Esophagus (tissue), 2 donors: ENCODE results near the gene SERGEF. TPM values are rescaled to one million over a fixed set of nuclear protein-coding genes. Genes with fewer than 3 reads are reported as not detected.
A peak's percentile ranks its signal among the peaks of the same experiment; 100 is the strongest.
"Not testable (repeated sequence)": the region's sequence is repeated elsewhere in the genome, so short reads cannot be mapped to it uniquely, and the experiment has no call there.

Experiments
- H3K27ac ChIP-seq, 2 donors: one replicate each; pipeline ENCODE4 v1.5.1; 2013; ENCODE audit warnings: low read depth in 2 of 2, mild to moderate bottlenecking in 2 of 2, inconsistent platforms in 1 of 2, low read length in 1 of 2, moderate library complexity in 1 of 2
- H3K27me3 ChIP-seq, 2 donors: one replicate each; pipeline ENCODE4 v1.6.1; 2013; ENCODE audit warnings: low read length in 2 of 2, control low read depth in 1 of 2, mild to moderate bottlenecking in 1 of 2; ENCODE audit not compliant: insufficient read depth in 2 of 2, control insufficient read depth in 1 of 2
- H3K36me3 ChIP-seq, 2 donors: one replicate each; pipeline ENCODE4 v1.6.1; 2013; ENCODE audit warnings: low read length in 1 of 2; ENCODE audit not compliant: control insufficient read depth in 2 of 2, insufficient read depth in 2 of 2
- H3K4me1 ChIP-seq, 2 donors: one replicate each; pipeline ENCODE4 v1.6.1; 2013; ENCODE audit warnings: low read length in 1 of 2; ENCODE audit not compliant: control insufficient read depth in 2 of 2, insufficient read depth in 2 of 2
- H3K4me3 ChIP-seq, 2 donors: one replicate each; pipeline ENCODE4 v1.5.1; 2013; ENCODE audit warnings: low read length in 2 of 2, mild to moderate bottlenecking in 2 of 2, low read depth in 1 of 2, moderate library complexity in 1 of 2
- H3K9me3 ChIP-seq, 2 donors: one replicate each; pipeline ENCODE4 v1.6.1; 2013; ENCODE audit warnings: mild to moderate bottlenecking in 2 of 2, low read depth in 1 of 2, low read length in 1 of 2, moderate library complexity in 1 of 2; ENCODE audit not compliant: control insufficient read depth in 2 of 2, insufficient read depth in 1 of 2
- WGBS, 2 donors: extraction: QIAGEN DNeasy Blood & Tissue Kit; methylation state at CpG; one replicate each; pipeline ENCODE4 v1.1.7; 2013; 5-methylcytosine and 5-hydroxymethylcytosine counted together
- polyA plus RNA-seq, 2 donors: library from polyadenylated mRNA; stranded (reverse); fragments of 200-250 nt; gene quantifications; one replicate each; pipeline ENCODE4 v1.2.3, GENCODE V29; 2013
- donor health status: healthy with polysubstance abuse.
- donor health status: Bipolar disorder and iron deficiency.

The SERGEF gene
- polyA plus RNA-seq, 2 donors = 17.2 to 39.3 TPM

DNA sequence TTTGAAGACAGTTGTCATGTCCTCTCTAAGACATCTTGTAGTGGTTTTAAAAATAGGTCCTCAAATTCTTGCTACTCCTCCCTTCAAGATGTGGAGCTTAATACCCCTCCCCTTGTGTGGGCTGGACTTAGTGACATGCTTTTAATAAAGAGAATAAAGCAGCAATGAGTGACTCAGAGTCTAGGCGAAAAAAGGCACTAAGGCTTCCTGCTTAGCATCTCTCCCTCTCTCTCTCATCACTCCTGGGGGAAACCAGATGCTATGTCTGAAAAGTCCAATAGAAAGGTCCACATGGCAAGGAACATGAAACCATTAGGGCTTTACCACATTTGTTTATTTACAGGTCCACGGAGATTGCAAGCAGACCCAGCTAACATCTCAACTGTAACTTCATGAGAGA is 11.7 kb downstream of the SERGEF start:
- Histone ChIP-seq H3K27me3 (no peaks in the 10 kb centered on the region), H3K4me3 (no peak overlapping the region), H3K27ac (no peak overlapping the region), H3K9me3 (no peaks in the 10 kb centered on the region), H3K4me1 (no peaks in the 10 kb centered on the region), H3K36me3 (peaks cover 9% of the 10 kb centered on the region in 2 donors)
- 65 to 77% methylated on average over 2 of the region's 2 CpGs for WGBS, 2 donors

DNA sequence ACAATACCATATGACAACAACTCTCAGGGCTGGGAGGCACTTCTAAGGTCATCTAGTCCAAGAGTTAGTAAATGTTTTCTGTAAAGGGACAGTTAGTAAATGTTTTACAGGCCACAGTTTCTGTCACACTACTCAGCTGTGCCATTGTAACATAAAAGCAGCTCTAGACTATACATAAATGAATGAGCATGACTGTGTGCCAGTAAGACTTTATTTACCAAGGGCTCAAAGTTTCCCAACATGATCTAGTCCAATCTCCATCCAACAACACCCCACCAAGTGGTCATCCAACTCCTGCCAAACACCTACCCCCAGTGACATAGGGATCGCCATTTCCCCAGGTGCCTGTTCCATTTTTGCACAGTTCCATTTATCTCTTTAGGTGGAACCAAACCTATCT is 12.1 kb downstream of the SERGEF start:
- H3K27me3 ChIP-seq = no peaks in the 10 kb centered on the region
- H3K36me3 ChIP-seq = peaks cover 9% of the 10 kb centered on the region in 2 donors
- H3K4me3 ChIP-seq = no peak overlapping the region
- H3K27ac ChIP-seq = no peak overlapping the region
- WGBS, 2 donors = 96 to 100% methylated on average over 1 of the region's 1 CpG
- no peaks in the 10 kb centered on the region for H3K9me3 ChIP-seq
- no peaks in the 10 kb centered on the region for H3K4me1 ChIP-seq

DNA sequence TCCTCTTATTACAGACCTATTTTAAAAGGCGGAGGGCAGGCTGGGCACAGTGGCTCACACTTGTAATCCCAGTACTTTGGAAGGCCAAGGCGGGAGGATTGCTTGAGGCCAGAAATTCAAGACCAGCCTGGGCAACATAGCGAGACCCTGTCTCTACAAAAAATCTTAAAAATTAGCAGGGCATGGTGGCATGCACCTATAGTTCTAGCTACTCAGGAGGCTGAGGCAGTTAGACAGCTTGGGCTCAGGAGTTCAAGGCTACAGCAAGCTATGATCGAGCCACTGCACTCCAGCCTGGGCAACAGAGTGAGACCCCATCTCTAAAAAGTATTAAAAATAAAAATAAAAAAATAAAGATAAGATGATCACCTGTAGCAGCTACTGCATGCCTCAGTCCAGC is 12.7 kb downstream of the SERGEF start:
- H3K36me3 ChIP-seq, H3K27ac ChIP-seq, H3K27me3 ChIP-seq, H3K4me3 ChIP-seq, H3K9me3 ChIP-seq, H3K4me1 ChIP-seq: not testable (repeated sequence)
- 97 to 99% methylated on average over 4 of the region's 4 CpGs for WGBS, 2 donors

DNA sequence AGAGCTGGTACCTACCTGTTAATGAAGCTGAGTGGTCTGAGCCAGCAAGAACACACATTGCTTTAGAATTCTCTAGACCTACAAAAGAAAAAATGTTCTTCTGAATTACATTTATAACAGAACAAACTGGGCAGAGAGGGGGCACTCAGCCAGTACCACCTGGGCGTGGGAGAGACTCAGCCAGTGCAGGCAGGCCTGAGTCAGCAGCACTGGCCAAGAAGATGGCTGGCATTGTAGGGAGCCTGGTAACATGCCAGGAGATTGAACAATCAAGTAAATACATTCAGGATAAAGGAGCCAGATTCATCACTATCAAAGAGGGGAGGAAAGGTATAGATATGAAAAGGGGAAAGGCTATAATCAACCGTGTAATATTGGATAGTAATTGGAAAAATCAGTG is 19.9 kb downstream of the SERGEF start:
- no peaks in the 10 kb centered on the region for H3K27me3 ChIP-seq
- WGBS, 2 donors = 46 to 54% methylated on average over 2 of the region's 2 CpGs

DNA sequence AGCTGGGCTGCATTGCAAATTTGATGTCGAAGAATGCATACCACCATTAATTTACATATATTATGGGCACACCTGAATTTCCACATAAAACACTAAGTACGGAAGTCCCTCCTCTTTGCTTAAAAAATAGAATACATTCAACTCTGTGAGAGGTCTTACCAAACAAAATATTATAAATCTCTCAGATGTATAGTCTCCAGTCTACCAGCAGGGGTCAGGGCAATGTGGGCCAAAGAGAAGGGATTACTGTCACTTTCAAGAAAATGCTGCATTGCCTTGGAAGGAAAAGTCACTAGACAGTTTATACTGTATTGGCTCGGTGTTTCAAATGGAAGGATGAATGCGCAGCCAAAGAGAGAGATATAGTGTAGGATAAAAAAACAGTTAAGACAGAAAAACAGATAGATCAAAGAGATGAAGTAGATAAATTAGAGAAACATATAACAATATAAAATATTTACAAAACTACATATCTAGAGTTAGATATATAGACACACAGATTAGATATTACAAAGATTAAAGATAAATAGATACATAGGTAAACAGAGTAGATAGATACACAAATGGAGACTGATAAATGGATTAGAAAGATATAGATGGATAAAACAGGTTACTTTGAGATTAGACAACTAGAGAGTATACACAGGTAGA is 20.9 kb downstream of the SERGEF start:
- Histone ChIP-seq H3K27ac (no peak overlapping the region), H3K9me3 (no peaks in the 10 kb centered on the region), H3K27me3 (no peaks in the 10 kb centered on the region), H3K4me1 (no peaks in the 10 kb centered on the region), H3K36me3 (peaks cover 2 to 5% of the 10 kb centered on the region in 2 donors), H3K4me3 (no peak overlapping the region)
- 55 to 58% methylated on average over 4 of the region's 4 CpGs for WGBS, 2 donors

More for the DNA sequence above, 19.9 kb downstream of the SERGEF start:
- no peak overlapping the region for H3K4me3 ChIP-seq
- no peaks in the 10 kb centered on the region for H3K4me1 ChIP-seq
- no peaks in the 10 kb centered on the region for H3K9me3 ChIP-seq
- no peak overlapping the region for H3K27ac ChIP-seq
- H3K36me3 ChIP-seq = peaks cover 2 to 5% of the 10 kb centered on the region in 2 donors

DNA sequence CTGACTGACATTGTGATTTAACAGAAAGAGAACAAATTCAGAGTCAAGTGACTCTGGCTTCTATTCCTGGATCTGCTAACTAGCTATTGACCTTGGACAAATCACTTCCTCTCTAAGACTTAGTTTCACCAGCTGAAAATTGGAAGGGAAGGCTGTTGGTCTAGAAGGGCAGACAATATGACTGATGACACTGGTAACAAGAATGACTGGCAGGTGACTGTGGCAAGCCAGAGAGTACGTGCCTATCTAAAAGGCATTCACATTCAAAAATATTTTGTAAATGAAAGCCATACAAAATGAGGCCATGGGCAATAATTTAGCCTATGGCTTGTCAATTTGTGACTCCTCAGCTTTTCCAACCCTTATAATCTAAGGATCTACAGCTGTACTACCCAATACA is 23.5 kb downstream of the SERGEF start:
- 92 to 97% methylated on average over 1 of the region's 1 CpG for WGBS, 2 donors
- Histone ChIP-seq H3K9me3 (no peaks in the 10 kb centered on the region), H3K4me1 (no peaks in the 10 kb centered on the region), H3K27ac (no peak overlapping the region), H3K27me3 (no peaks in the 10 kb centered on the region), H3K4me3 (no peak overlapping the region), H3K36me3 (peaks cover 0 to 2% of the 10 kb centered on the region in 2 donors)

DNA sequence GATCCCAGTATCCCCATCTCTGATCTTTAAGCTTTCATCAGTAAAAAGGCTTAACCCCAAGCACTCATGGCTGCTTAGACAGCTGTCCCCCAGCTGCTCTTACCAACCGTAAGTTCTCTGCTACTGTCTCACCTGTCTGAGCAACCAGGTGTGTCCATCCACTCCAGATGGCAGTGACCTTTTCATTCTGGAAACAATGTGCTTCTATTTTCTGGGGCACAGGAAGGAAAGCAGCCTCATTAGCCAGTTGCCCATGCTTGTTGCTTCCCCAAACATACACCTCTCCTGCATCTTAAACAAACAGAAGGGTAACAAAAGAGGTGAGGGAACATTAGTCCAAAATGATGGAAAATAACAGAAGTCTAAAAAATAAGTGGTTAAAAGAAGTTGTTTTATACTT is 24.4 kb downstream of the SERGEF start:
- H3K36me3 ChIP-seq = peaks cover 0 to 2% of the 10 kb centered on the region in 2 donors
- H3K27me3 ChIP-seq = no peaks in the 10 kb centered on the region
- H3K9me3 ChIP-seq = no peaks in the 10 kb centered on the region
- WGBS, 2 donors = 88 to 91% methylated on average over 1 of the region's 1 CpG
- no peak overlapping the region for H3K4me3 ChIP-seq
- H3K4me1 ChIP-seq = no peaks in the 10 kb centered on the region
- no peak overlapping the region for H3K27ac ChIP-seq

DNA sequence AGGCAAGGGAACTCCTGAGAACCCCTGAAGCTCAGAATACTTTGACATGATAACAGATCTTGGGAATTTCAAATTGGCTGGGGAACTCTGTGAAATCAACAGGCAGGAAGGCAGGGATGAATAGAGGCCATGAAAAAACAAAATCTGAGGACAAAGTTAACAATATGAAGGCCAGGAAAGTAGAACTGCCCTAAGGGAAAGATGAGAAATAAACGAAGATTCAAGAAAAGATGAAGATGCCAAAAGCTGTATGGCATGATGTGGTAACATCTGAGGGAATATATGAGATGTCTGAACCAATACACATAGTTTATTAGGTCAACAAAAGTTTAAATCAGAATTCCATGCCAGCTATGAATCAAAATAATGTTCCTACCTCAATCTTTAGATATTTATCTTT is 25.0 kb downstream of the SERGEF start:
- peaks cover 0 to 2% of the 10 kb centered on the region in 2 donors for H3K36me3 ChIP-seq
- no peaks in the 10 kb centered on the region for H3K4me1 ChIP-seq
- H3K27me3 ChIP-seq = no peaks in the 10 kb centered on the region
- no peak overlapping the region for H3K4me3 ChIP-seq
- H3K9me3 ChIP-seq = no peaks in the 10 kb centered on the region
- H3K27ac ChIP-seq = no peak overlapping the region
- 53 to 75% methylated on average over 1 of the region's 1 CpG for WGBS, 2 donors

DNA sequence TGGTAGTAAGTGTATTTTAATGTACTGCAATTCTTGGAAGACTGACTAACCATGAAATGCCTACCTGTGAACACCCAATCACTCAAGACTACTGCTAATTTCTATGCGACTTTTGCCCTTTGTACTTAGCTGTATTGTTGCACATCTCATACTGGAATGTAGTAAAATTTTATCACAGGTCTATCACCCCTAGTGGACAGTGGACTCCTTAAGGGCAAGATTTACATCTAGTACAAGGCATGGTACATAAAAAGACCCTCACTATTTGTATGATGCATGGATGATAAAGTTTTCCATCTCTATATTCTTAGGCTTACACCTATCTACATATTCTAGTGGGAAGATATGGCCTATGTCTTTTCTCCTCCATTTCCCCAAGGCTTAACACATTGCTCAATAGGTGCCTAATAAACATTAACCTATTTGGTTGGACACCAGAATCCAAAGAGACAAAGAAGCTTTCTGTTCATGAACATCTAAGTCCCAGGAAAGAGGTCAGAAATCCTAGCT is 26.1 kb downstream of the SERGEF start:
- Histone ChIP-seq H3K9me3 (no peaks in the 10 kb centered on the region), H3K27me3 (no peaks in the 10 kb centered on the region), H3K27ac (no peak overlapping the region), H3K36me3 (peaks cover 0 to 2% of the 10 kb centered on the region in 2 donors), H3K4me3 (no peak overlapping the region), H3K4me1 (no peaks in the 10 kb centered on the region)
- WGBS, 2 donors = 52 to 53% methylated on average over 1 of the region's 1 CpG

DNA sequence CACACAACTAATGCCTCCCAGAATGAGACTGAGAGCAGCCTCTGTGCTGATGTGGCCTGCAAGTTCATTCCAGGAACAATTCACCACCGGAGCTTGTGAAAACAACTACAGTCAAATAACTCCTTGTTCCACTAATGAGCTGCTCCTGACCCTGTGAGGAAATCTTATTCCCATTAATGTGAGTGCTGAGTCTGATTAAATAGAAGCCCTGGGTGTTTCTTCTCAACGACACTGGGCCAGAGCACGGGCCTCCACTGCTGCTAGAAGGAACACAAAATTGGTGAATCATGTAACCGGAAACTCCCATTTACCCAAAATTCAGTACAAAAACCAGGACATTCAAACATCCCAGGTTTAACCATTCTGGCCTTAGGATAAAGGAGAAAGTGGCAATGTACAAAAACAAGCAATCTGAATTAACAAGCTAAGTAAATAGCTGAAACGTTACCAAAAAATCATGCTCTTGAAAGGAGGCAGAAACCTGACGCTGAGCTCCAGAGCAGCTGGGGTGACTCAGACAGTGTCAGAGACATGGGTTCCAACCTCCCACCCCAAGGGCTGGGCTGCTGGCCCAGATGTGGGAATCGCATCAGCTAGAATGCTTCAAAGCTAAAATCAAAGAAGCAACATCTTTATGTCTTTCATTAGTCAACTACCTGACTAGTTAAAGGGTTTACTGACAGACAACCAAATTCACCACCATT is 26.7 kb downstream of the SERGEF start:
- Histone ChIP-seq H3K27me3 (no peaks in the 10 kb centered on the region), H3K4me1 (no peaks in the 10 kb centered on the region), H3K4me3 (no peak overlapping the region), H3K9me3 (no peaks in the 10 kb centered on the region), H3K36me3 (peaks cover 0 to 2% of the 10 kb centered on the region in 2 donors), H3K27ac (peak overlapping the region; percentile 45 to 69)
- WGBS, 2 donors = 31 to 54% methylated on average over 7 of the region's 7 CpGs
